HEK293 (cell line): Measurements from ENCODE around the gene TTC9B.

Experiments
- GFI1B ChIP-seq: fragments of 450-650 bp; formaldehyde crosslinking; IDR thresholded peaks from 2 replicates; pipeline ENCODE4 v1.5.1; 2016; ENCODE audit warnings: missing biosample characterization, missing genetic modification characterization
- GLI4 ChIP-seq: fragments of 450-650 bp; formaldehyde crosslinking; IDR thresholded peaks from 2 replicates; pipeline ENCODE4 v1.5.1; 2016; ENCODE audit warnings: missing biosample characterization, missing genetic modification characterization
- KLF10 ChIP-seq: fragments of 450-650 bp; IDR thresholded peaks from 2 replicates; pipeline ENCODE4 v1.5.1; 2018; ENCODE audit warnings: missing biosample characterization, mild to moderate bottlenecking, missing genetic modification characterization
- KLF9 ChIP-seq: fragments of 450-650 bp; formaldehyde crosslinking; IDR thresholded peaks from 2 replicates; pipeline ENCODE4 v1.5.1; 2016; ENCODE audit warnings: missing biosample characterization, missing genetic modification characterization, low read depth
- SP2 ChIP-seq: fragments of 450-650 bp; formaldehyde crosslinking; IDR thresholded peaks from 2 replicates; pipeline ENCODE4 v1.5.1; 2016; ENCODE audit warnings: missing biosample characterization, missing genetic modification characterization
- SP7 ChIP-seq: fragments of 450-650 bp; formaldehyde crosslinking; IDR thresholded peaks from 2 replicates; pipeline ENCODE4 v1.5.1; 2016; ENCODE audit warnings: missing biosample characterization, missing genetic modification characterization
- TRIM28 ChIP-seq: IDR thresholded peaks from 2 replicates; pipeline ENCODE4 v1.6.1; 2011; ENCODE audit warnings: low read length, control low read depth, borderline replicate concordance
- YY1 ChIP-seq: fragments of 450-650 bp; formaldehyde crosslinking; IDR thresholded peaks from 2 replicates; pipeline ENCODE4 v1.5.1; 2018; ENCODE audit warnings: missing biosample characterization, missing genetic modification characterization
- ZBTB20 ChIP-seq: fragments of 450-650 bp; formaldehyde crosslinking; IDR thresholded peaks from 2 replicates; pipeline ENCODE4 v1.5.1; 2016; ENCODE audit warnings: missing biosample characterization, missing genetic modification characterization
- ZFP69B ChIP-seq: fragments of 450-650 bp; formaldehyde crosslinking; IDR thresholded peaks from 2 replicates; pipeline ENCODE4 v1.5.1; 2016; ENCODE audit warnings: missing biosample characterization, missing genetic modification characterization
- ZIC2 ChIP-seq: fragments of 450-650 bp; formaldehyde crosslinking; IDR thresholded peaks from 2 replicates; pipeline ENCODE4 v1.5.1; 2016; ENCODE audit warnings: missing biosample characterization, missing genetic modification characterization
- ZNF146 ChIP-seq: fragments of 450-650 bp; formaldehyde crosslinking; IDR thresholded peaks from 2 replicates; pipeline ENCODE4 v1.5.1; 2016; ENCODE audit warnings: missing biosample characterization, missing genetic modification characterization
- ZNF2 ChIP-seq: fragments of 450-650 bp; formaldehyde crosslinking; IDR thresholded peaks from 2 replicates; pipeline ENCODE4 v1.5.1; 2016; ENCODE audit warnings: missing biosample characterization, missing genetic modification characterization
- ZNF214 ChIP-seq: fragments of 450-650 bp; formaldehyde crosslinking; IDR thresholded peaks from 2 replicates; pipeline ENCODE4 v1.5.1; 2017; ENCODE audit warnings: missing biosample characterization, mild to moderate bottlenecking, missing genetic modification characterization, borderline replicate concordance
- ZNF23 ChIP-seq: fragments of 450-650 bp; formaldehyde crosslinking; IDR thresholded peaks from 2 replicates; pipeline ENCODE4 v1.5.1; 2016; ENCODE audit warnings: missing biosample characterization, missing genetic modification characterization, borderline replicate concordance
- ZNF239 ChIP-seq: fragments of 450-650 bp; formaldehyde crosslinking; IDR thresholded peaks from 2 replicates; pipeline ENCODE4 v1.5.1; 2016; ENCODE audit warnings: missing biosample characterization, missing genetic modification characterization
- ZNF324 ChIP-seq: fragments of 450-650 bp; formaldehyde crosslinking; IDR thresholded peaks from 2 replicates; pipeline ENCODE4 v1.5.1; 2016; ENCODE audit warnings: missing biosample characterization, missing genetic modification characterization
- ZNF404 ChIP-seq: fragments of 450-650 bp; formaldehyde crosslinking; IDR thresholded peaks from 2 replicates; pipeline ENCODE4 v1.5.1; 2017; ENCODE audit warnings: missing biosample characterization, missing genetic modification characterization
- ZNF548 ChIP-seq: fragments of 450-650 bp; formaldehyde crosslinking; IDR thresholded peaks from 2 replicates; pipeline ENCODE4 v1.5.1; 2016; ENCODE audit warnings: missing biosample characterization, missing genetic modification characterization
- ZNF549 ChIP-seq: fragments of 450-650 bp; IDR thresholded peaks from 2 replicates; pipeline ENCODE4 v1.5.1; 2018; ENCODE audit warnings: missing biosample characterization, missing genetic modification characterization, mild to moderate bottlenecking, inconsistent platforms, moderate library complexity
- ZNF660 ChIP-seq: fragments of 450-650 bp; IDR thresholded peaks from 2 replicates; pipeline ENCODE4 v1.5.1; 2018; ENCODE audit warnings: missing biosample characterization, mild to moderate bottlenecking, missing genetic modification characterization
- ZNF747 ChIP-seq: fragments of 450-650 bp; formaldehyde crosslinking; IDR thresholded peaks from 2 replicates; pipeline ENCODE4 v1.5.1; 2016; ENCODE audit warnings: missing biosample characterization, missing genetic modification characterization
- ZNF76 ChIP-seq: fragments of 450-650 bp; formaldehyde crosslinking; IDR thresholded peaks from 2 replicates; pipeline ENCODE4; 2016; ENCODE audit warnings: low read depth, missing biosample characterization, missing genetic modification characterization, borderline replicate concordance
- ZNF768 ChIP-seq: fragments of 450-650 bp; formaldehyde crosslinking; IDR thresholded peaks from 2 replicates; pipeline ENCODE4 v1.5.1; 2018; ENCODE audit warnings: missing biosample characterization, mild to moderate bottlenecking, missing genetic modification characterization
- ZNF830 ChIP-seq: fragments of 450-650 bp; IDR thresholded peaks from 2 replicates; pipeline ENCODE4 v1.5.0; 2018; ENCODE audit warnings: missing biosample characterization, missing genetic modification characterization, low read depth, mild to moderate bottlenecking, moderate library complexity
- ZXDB ChIP-seq: fragments of 450-650 bp; formaldehyde crosslinking; IDR thresholded peaks from 2 replicates; pipeline ENCODE4 v1.5.1; 2016; ENCODE audit warnings: missing biosample characterization, missing genetic modification characterization
- TF ChIP-seq, protein P1 (sequence below): fragments of 450-650 bp; IDR thresholded peaks from 2 replicates; pipeline ENCODE4 v1.5.1; 2018; ENCODE audit warnings: missing biosample characterization, missing genetic modification characterization
- TF ChIP-seq, protein P2 (sequence below): fragments of 450-650 bp; formaldehyde crosslinking; IDR thresholded peaks from 2 replicates; pipeline ENCODE4 v1.5.1; 2017; ENCODE audit warnings: missing biosample characterization, mild to moderate bottlenecking, missing genetic modification characterization, moderate library complexity
- TF ChIP-seq, protein P3 (sequence below): fragments of 450-650 bp; formaldehyde crosslinking; IDR thresholded peaks from 2 replicates; pipeline ENCODE4; 2016; ENCODE audit warnings: missing biosample characterization, missing genetic modification characterization
- TF ChIP-seq, protein P4 (sequence below): fragments of 450-650 bp; formaldehyde crosslinking; IDR thresholded peaks from 2 replicates; pipeline ENCODE4 v1.5.1; 2017; ENCODE audit warnings: missing biosample characterization, missing genetic modification characterization
- TF ChIP-seq, protein P5 (sequence below): fragments of 450-650 bp; formaldehyde crosslinking; IDR thresholded peaks from 2 replicates; pipeline ENCODE4 v1.5.1; 2016; ENCODE audit warnings: missing biosample characterization, missing genetic modification characterization
- TF ChIP-seq, protein P6 (sequence below): fragments of 450-650 bp; formaldehyde crosslinking; IDR thresholded peaks from 2 replicates; pipeline ENCODE4 v1.5.1; 2016; ENCODE audit warnings: missing biosample characterization, missing genetic modification characterization

Gene TTC9B

DNA sequence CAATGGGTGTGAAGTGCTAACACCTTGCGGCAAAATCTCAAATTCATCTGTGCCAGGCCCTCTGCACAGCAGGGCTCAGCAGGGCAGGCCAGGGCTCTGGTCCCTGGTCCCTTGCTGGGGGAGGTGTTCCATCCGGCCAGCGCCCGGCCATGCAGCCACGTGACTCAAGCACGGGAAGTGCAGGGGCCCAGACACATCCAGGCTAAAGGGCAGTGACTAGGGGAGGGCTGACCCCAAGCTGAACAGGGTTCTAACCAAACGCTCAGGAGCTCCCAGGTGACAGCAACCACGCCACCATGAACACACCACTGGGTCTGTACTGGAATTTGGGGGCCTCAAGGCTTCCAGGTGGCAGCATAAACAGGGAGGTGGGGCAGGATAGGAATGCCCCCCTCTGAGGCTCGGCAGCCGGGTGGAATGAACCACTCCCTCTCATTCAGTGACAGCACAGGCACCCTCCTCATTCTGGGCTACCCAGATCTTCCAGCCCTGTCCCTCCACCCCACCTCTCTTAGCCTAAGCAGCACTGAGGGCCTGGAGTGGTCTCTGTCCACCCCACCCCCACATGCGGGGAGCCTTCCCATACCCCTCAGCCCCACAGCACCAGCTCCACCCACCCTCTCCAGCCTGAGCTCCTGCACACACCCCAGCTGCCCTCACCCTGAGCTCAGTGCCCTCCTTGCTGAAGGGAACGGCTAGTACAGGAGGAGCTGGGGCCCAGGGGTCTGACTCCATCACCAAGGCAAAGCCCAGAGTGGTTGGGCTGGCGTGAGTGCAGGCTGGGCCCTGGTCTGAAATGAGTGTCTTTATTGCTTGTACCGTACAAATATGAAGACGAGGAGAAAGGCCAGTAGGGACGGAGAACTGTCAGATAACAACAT lies 13.6 kb upstream of the TTC9B start (continued):
- TF ChIP-seq ZBTB20 (no peak), ZNF214 (no peak), ZXDB (tag by site-specific recombination) (no peak), SP2 (tag by site-specific recombination) (0 out of 2 replicates have a peak, but pooled peaks have one; percentile 25), YY1 (tag by site-specific recombination) (no peak), ZNF23 (tag by site-specific recombination) (no peak), ZNF768 (tag by site-specific recombination) (no peak), ZNF404 (tag by site-specific recombination) (no peak), ZNF747 (no peak), GFI1B (tag by site-specific recombination) (no peak), ZNF548 (tag by site-specific recombination) (no peak), ZNF830 (tag by site-specific recombination) (no peak), ZIC2 (tag by site-specific recombination) (peak; percentile 70), ZNF146 (tag by site-specific recombination) (no peak), ZNF324 (tag by site-specific recombination) (no peak), SP7 (tag by site-specific recombination) (0 out of 2 replicates have a peak, but pooled peaks have one; percentile 13), ZNF239 (no peak), ZFP69B (tag by site-specific recombination) (no peak), ZNF660 (no peak), TRIM28 (no peak), GLI4 (tag by site-specific recombination) (no peak), ZNF549 (tag by site-specific recombination) (no peak), ZNF2 (no peak), ZNF76 (no peak), KLF10 (tag by site-specific recombination) (no peak), KLF9 (no peak)
- TF ChIP-seq, protein P1, sequence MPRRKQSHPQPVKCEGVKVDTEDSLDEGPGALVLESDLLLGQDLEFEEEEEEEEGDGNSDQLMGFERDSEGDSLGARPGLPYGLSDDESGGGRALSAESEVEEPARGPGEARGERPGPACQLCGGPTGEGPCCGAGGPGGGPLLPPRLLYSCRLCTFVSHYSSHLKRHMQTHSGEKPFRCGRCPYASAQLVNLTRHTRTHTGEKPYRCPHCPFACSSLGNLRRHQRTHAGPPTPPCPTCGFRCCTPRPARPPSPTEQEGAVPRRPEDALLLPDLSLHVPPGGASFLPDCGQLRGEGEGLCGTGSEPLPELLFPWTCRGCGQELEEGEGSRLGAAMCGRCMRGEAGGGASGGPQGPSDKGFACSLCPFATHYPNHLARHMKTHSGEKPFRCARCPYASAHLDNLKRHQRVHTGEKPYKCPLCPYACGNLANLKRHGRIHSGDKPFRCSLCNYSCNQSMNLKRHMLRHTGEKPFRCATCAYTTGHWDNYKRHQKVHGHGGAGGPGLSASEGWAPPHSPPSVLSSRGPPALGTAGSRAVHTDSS = no peak
- TF ChIP-seq, protein P2, sequence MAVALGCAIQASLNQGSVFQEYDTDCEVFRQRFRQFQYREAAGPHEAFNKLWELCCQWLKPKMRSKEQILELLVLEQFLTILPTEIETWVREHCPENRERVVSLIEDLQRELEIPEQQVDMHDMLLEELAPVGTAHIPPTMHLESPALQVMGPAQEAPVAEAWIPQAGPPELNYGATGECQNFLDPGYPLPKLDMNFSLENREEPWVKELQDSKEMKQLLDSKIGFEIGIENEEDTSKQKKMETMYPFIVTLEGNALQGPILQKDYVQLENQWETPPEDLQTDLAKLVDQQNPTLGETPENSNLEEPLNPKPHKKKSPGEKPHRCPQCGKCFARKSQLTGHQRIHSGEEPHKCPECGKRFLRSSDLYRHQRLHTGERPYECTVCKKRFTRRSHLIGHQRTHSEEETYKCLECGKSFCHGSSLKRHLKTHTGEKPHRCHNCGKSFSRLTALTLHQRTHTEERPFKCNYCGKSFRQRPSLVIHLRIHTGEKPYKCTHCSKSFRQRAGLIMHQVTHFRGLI (tag by site-specific recombination) = peak; percentile 95
- TF ChIP-seq, protein P3, sequence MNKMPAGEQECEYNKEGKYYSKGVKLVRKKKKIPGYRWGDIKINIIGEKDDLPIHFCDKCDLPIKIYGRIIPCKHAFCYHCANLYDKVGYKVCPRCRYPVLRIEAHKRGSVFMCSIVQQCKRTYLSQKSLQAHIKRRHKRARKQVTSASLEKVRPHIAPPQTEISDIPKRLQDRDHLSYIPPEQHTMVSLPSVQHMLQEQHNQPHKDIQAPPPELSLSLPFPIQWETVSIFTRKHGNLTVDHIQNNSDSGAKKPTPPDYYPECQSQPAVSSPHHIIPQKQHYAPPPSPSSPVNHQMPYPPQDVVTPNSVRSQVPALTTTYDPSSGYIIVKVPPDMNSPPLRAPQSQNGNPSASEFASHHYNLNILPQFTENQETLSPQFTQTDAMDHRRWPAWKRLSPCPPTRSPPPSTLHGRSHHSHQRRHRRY (tag by site-specific recombination) = no peak
- TF ChIP-seq, protein P4, sequence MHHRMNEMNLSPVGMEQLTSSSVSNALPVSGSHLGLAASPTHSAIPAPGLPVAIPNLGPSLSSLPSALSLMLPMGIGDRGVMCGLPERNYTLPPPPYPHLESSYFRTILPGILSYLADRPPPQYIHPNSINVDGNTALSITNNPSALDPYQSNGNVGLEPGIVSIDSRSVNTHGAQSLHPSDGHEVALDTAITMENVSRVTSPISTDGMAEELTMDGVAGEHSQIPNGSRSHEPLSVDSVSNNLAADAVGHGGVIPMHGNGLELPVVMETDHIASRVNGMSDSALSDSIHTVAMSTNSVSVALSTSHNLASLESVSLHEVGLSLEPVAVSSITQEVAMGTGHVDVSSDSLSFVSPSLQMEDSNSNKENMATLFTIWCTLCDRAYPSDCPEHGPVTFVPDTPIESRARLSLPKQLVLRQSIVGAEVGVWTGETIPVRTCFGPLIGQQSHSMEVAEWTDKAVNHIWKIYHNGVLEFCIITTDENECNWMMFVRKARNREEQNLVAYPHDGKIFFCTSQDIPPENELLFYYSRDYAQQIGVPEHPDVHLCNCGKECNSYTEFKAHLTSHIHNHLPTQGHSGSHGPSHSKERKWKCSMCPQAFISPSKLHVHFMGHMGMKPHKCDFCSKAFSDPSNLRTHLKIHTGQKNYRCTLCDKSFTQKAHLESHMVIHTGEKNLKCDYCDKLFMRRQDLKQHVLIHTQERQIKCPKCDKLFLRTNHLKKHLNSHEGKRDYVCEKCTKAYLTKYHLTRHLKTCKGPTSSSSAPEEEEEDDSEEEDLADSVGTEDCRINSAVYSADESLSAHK (tag by site-specific recombination) = no peak
- TF ChIP-seq, protein P5, sequence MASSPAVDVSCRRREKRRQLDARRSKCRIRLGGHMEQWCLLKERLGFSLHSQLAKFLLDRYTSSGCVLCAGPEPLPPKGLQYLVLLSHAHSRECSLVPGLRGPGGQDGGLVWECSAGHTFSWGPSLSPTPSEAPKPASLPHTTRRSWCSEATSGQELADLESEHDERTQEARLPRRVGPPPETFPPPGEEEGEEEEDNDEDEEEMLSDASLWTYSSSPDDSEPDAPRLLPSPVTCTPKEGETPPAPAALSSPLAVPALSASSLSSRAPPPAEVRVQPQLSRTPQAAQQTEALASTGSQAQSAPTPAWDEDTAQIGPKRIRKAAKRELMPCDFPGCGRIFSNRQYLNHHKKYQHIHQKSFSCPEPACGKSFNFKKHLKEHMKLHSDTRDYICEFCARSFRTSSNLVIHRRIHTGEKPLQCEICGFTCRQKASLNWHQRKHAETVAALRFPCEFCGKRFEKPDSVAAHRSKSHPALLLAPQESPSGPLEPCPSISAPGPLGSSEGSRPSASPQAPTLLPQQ (tag by site-specific recombination) = no peak
- TF ChIP-seq, protein P6, sequence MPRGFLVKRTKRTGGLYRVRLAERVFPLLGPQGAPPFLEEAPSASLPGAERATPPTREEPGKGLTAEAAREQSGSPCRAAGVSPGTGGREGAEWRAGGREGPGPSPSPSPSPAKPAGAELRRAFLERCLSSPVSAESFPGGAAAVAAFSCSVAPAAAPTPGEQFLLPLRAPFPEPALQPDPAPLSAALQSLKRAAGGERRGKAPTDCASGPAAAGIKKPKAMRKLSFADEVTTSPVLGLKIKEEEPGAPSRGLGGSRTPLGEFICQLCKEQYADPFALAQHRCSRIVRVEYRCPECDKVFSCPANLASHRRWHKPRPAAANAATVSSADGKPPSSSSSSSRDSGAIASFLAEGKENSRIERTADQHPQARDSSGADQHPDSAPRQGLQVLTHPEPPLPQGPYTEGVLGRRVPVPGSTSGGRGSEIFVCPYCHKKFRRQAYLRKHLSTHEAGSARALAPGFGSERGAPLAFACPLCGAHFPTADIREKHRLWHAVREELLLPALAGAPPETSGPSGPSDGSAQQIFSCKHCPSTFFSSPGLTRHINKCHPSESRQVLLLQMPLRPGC = no peak
